GM12865 (cell line): Measurements from ENCODE around the gene TXK.
A peak's percentile ranks its signal among the peaks of the same experiment; 100 is the strongest.

Source experiments
- DNase-seq: peaks from one replicate; pipeline ENCODE4 v3.0.0; 2010; ENCODE audit warnings: low read depth
- H3K4me3 ChIP-seq: 2 replicates; pipeline ENCODE4 v1.5.1; 2011; ENCODE audit warnings: mild to moderate bottlenecking, low read depth, low read length, control low read depth
- CTCF ChIP-seq: IDR thresholded peaks from 2 replicates; pipeline ENCODE4 v1.5.1; 2011; ENCODE audit warnings: low read length, control low read depth, low read depth, inconsistent platforms; ENCODE audit not compliant: insufficient read depth; ENCODE audit errors: missing control alignments

Gene TXK

GRCh38 chr4:48127682-48128404 lies 6.2 kb downstream of the TXK start:
- no peak overlapping the region for H3K4me3 ChIP-seq
- DNase-seq, result peak; percentile 88

GRCh38 chr4:48127231-48127630 lies 6.8 kb downstream of the TXK start:
- no peak for DNase-seq
- no peak for TF ChIP-seq CTCF
- no peak overlapping the region for H3K4me3 ChIP-seq

More at GRCh38 chr4:48127682-48128404, 6.2 kb downstream of the TXK start:
- TF ChIP-seq CTCF, result peak; percentile 57

- no peak for DNase-seq
- H3K4me3 ChIP-seq, result no peak overlapping the region
- TF ChIP-seq CTCF, result no peak
Measured at GRCh38 chr4:48126621-48127020, 7.4 kb downstream of the TXK start.

GRCh38 chr4:48124870-48125269 lies 9.2 kb downstream of the TXK start:
- no peak for TF ChIP-seq CTCF
- DNase-seq, result no peak

GRCh38 chr4:48122756-48123155 lies 11.3 kb downstream of the TXK start:
- no peak overlapping the region for H3K4me3 ChIP-seq
- TF ChIP-seq CTCF, result no peak

More at GRCh38 chr4:48124870-48125269, 9.2 kb downstream of the TXK start:
- H3K4me3 ChIP-seq, result no peak overlapping the region

GRCh38 chr4:48121180-48121579 lies 12.9 kb downstream of the TXK start:
- no peak for TF ChIP-seq CTCF
- DNase-seq, result no peak
- no peak overlapping the region for H3K4me3 ChIP-seq

More at GRCh38 chr4:48122756-48123155, 11.3 kb downstream of the TXK start:
- no peak for DNase-seq

- no peak for TF ChIP-seq CTCF
- no peak overlapping the region for H3K4me3 ChIP-seq
- DNase-seq, result no peak
Measured at GRCh38 chr4:48120132-48120531, 13.9 kb downstream of the TXK start.
